Skeletal muscle satellite cell (primary cell): ENCODE measurements around the gene TAAR5. TPM values are rescaled to one million over a fixed set of nuclear protein-coding genes. Genes with fewer than 3 reads are reported as not detected.
"Not testable (repeated sequence)": the region's sequence is repeated elsewhere in the genome, so short reads cannot be mapped to it uniquely, and the experiment has no call there.

ENCODE experiments used
- H3K27me3 ChIP-seq: 2 replicates; pipeline ENCODE4 v1.7.0; 2013; ENCODE audit warnings: low read length; ENCODE audit not compliant: control insufficient read depth, insufficient read depth
- H3K36me3 ChIP-seq: 2 replicates; pipeline ENCODE4 v1.7.0; 2013; ENCODE audit warnings: mild to moderate bottlenecking, control low read depth, low read length; ENCODE audit not compliant: insufficient read depth
- H3K4me1 ChIP-seq: 2 replicates; pipeline ENCODE4 v1.7.0; 2013; ENCODE audit warnings: low read length; ENCODE audit not compliant: control insufficient read depth, insufficient read depth
- H3K4me2 ChIP-seq: 2 replicates; pipeline ENCODE4 v1.7.0; 2013; ENCODE audit warnings: mild to moderate bottlenecking, low read length
- H3K4me3 ChIP-seq: 2 replicates; pipeline ENCODE4 v1.7.0; 2013; ENCODE audit warnings: low read length
- H3K9ac ChIP-seq: 2 replicates; pipeline ENCODE4 v1.7.0; 2013; ENCODE audit warnings: mild to moderate bottlenecking, low read depth, low read length, moderate library complexity
- H3K9me3 ChIP-seq: replicated peaks from 2 replicates; pipeline ENCODE4 v1.7.0; 2013; ENCODE audit warnings: mild to moderate bottlenecking, control low read depth, low read length
- total RNA-seq: library from RNA; depleted of rRNA; stranded (reverse); fragments of >200 nt; gene quantifications from 2 replicates; pipeline ENCODE4 v1.2.3, GENCODE V29; 2012; rRNA removed

Gene TAAR5
- total RNA-seq, result not detected in 2 replicates

GRCh38 chr6:132589454-132589853 is at the start of gene TAAR5:
Gene TAAR5, minus strand, starts transcription at chr6:132589741. Its CDS starts 55 bp downstream, at chr6:132589686.
- no peak within 1 kb of the TSS for H3K4me3 ChIP-seq
- H3K9me3 ChIP-seq, result no peaks in the 10 kb centered on the region
- H3K27me3 ChIP-seq, result peaks cover 20% of the 10 kb centered on the region
- no peak within 1 kb of the TSS for H3K9ac ChIP-seq
- H3K4me2 ChIP-seq, result no peak within 1 kb of the TSS
- H3K4me1 ChIP-seq, result no peaks in the 10 kb centered on the region
- no peaks in the 10 kb centered on the region for H3K36me3 ChIP-seq

GRCh38 chr6:132637135-132637534 is 47.6 kb upstream of the TAAR5 start:
- peaks cover 30% of the 10 kb centered on the region for H3K27me3 ChIP-seq
- H3K4me2 ChIP-seq, H3K36me3 ChIP-seq, H3K9me3 ChIP-seq, H3K4me3 ChIP-seq, H3K4me1 ChIP-seq, H3K9ac ChIP-seq: not testable (repeated sequence)

GRCh38 chr6:132635906-132636305 is 46.4 kb upstream of the TAAR5 start:
- not testable (repeated sequence) for H3K9me3 ChIP-seq, H3K4me1 ChIP-seq, H3K4me2 ChIP-seq, H3K36me3 ChIP-seq, H3K4me3 ChIP-seq, H3K9ac ChIP-seq
- peaks cover 28% of the 10 kb centered on the region for H3K27me3 ChIP-seq

- H3K27me3 ChIP-seq, result peaks cover 28% of the 10 kb centered on the region
- not testable (repeated sequence) for H3K36me3 ChIP-seq, H3K4me2 ChIP-seq, H3K9ac ChIP-seq, H3K9me3 ChIP-seq, H3K4me3 ChIP-seq, H3K4me1 ChIP-seq
Measured at GRCh38 chr6:132635288-132635687, 45.7 kb upstream of the TAAR5 start.

- no peaks in the 10 kb centered on the region for H3K9me3 ChIP-seq
Measured at GRCh38 chr6:132634796-132635195, 45.3 kb upstream of the TAAR5 start.

GRCh38 chr6:132633362-132633761 is 43.8 kb upstream of the TAAR5 start:
- Histone ChIP-seq H3K4me2 (no peak overlapping the region), H3K9me3 (no peaks in the 10 kb centered on the region), H3K4me3 (no peak overlapping the region), H3K36me3 (no peaks in the 10 kb centered on the region), H3K4me1 (no peaks in the 10 kb centered on the region), H3K27me3 (peaks cover 28% of the 10 kb centered on the region), H3K9ac (no peak overlapping the region)

More at GRCh38 chr6:132634796-132635195, 45.3 kb upstream of the TAAR5 start:
- H3K4me1 ChIP-seq, result no peaks in the 10 kb centered on the region
- H3K27me3 ChIP-seq, result peaks cover 28% of the 10 kb centered on the region
- no peak overlapping the region for H3K9ac ChIP-seq
- no peaks in the 10 kb centered on the region for H3K36me3 ChIP-seq
- no peak overlapping the region for H3K4me3 ChIP-seq
- no peak overlapping the region for H3K4me2 ChIP-seq

- no peak within 1 kb of the TSS for H3K4me3 ChIP-seq
- H3K4me2 ChIP-seq, result no peak within 1 kb of the TSS
- H3K27me3 ChIP-seq, result peaks cover 17% of the 10 kb centered on the region
- no peaks in the 10 kb centered on the region for H3K9me3 ChIP-seq
- no peaks in the 10 kb centered on the region for H3K4me1 ChIP-seq
- H3K36me3 ChIP-seq, result no peaks in the 10 kb centered on the region
- no peak within 1 kb of the TSS for H3K9ac ChIP-seq
Measured at GRCh38 chr6:132624175-132624574, 34.6 kb upstream of the TAAR5 start, which contains the start of gene TAAR2. Gene TAAR2, minus strand, starts transcription at chr6:132624275. Its CDS starts 0 bp downstream, at chr6:132624275.

GRCh38 chr6:132623106-132623845 is 33.7 kb upstream of the TAAR5 start:
- Histone ChIP-seq H3K36me3 (no peaks in the 10 kb centered on the region), H3K27me3 (peaks cover 18% of the 10 kb centered on the region), H3K4me3 (no peak overlapping the region), H3K4me2 (no peak overlapping the region), H3K9ac (no peak overlapping the region), H3K4me1 (no peaks in the 10 kb centered on the region), H3K9me3 (no peaks in the 10 kb centered on the region)

- no peaks in the 10 kb centered on the region for H3K9me3 ChIP-seq
- H3K27me3 ChIP-seq, result peaks cover 13% of the 10 kb centered on the region
- H3K9ac ChIP-seq, result no peak overlapping the region
- H3K4me3 ChIP-seq, result no peak overlapping the region
- no peaks in the 10 kb centered on the region for H3K36me3 ChIP-seq
- H3K4me1 ChIP-seq, result no peaks in the 10 kb centered on the region
- H3K4me2 ChIP-seq, result no peak overlapping the region
Measured at GRCh38 chr6:132616677-132617076, 27.1 kb upstream of the TAAR5 start.

GRCh38 chr6:132614554-132614953 is 25.0 kb upstream of the TAAR5 start:
- Histone ChIP-seq H3K4me2 (no peak overlapping the region), H3K4me3 (no peak overlapping the region), H3K9ac (no peak overlapping the region), H3K4me1 (no peaks in the 10 kb centered on the region), H3K27me3 (peaks cover 9% of the 10 kb centered on the region), H3K36me3 (no peaks in the 10 kb centered on the region), H3K9me3 (no peaks in the 10 kb centered on the region)

- Histone ChIP-seq H3K4me3 (no peak overlapping the region), H3K36me3 (no peaks in the 10 kb centered on the region), H3K9ac (no peak overlapping the region), H3K9me3 (no peaks in the 10 kb centered on the region), H3K4me1 (no peaks in the 10 kb centered on the region), H3K27me3 (peaks cover 5% of the 10 kb centered on the region), H3K4me2 (no peak overlapping the region)
Measured at GRCh38 chr6:132612449-132613108, 23.0 kb upstream of the TAAR5 start.

GRCh38 chr6:132611616-132612015 is 22.1 kb upstream of the TAAR5 start:
- H3K4me2 ChIP-seq, result no peak overlapping the region

More at GRCh38 chr6:132611616-132612015, 22.1 kb upstream of the TAAR5 start:
- Histone ChIP-seq H3K36me3 (no peaks in the 10 kb centered on the region), H3K27me3 (peaks cover 4% of the 10 kb centered on the region), H3K4me1 (no peaks in the 10 kb centered on the region), H3K9me3 (no peaks in the 10 kb centered on the region), H3K9ac (no peak overlapping the region), H3K4me3 (no peak overlapping the region)
